ENCODE results near the gene LYG2.
"Not testable (repeated sequence)": the region's sequence is repeated elsewhere in the genome, so short reads cannot be mapped to it uniquely, and the experiment has no call there.

The LYG2 gene

DNA sequence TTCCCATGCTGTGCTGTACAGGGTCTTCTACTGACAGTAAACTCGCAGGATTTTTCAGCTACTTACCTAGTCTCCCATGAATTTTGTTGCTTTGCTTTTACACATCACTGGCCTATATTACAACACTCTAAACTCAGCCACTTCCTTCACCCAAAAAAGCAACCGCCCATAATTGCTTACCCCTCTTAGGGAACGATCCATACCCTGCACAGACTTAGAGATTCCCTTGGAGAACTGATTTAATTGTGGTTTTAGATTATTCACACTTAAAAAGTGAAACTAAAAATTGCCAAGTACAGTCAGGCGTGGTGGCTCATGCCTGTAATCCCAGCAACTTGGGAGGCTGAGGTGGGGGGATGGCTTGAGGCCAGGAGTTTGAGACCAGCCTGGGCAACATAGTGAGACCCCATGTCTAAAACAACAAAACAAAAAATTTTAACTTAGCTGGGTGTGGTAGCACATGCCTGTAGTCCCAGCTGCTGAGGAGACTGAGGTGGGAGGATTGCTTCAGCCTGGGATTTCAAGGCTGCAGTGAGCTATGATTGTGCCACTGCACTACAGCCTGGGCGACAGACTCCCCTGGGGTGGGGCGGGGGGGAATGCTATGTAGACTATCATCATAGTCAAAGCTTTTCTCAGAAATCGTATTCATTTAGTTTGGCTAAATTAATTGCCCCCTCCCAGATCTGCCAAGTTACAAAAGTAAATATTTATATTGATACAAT lies 55.2 kb downstream of the LYG2 start:
- no peak for DNase-seq

GRCh38 chr2:99198103-99198841 lies 57.2 kb downstream of the LYG2 start:
- DNase-seq, result no peak

DNA sequence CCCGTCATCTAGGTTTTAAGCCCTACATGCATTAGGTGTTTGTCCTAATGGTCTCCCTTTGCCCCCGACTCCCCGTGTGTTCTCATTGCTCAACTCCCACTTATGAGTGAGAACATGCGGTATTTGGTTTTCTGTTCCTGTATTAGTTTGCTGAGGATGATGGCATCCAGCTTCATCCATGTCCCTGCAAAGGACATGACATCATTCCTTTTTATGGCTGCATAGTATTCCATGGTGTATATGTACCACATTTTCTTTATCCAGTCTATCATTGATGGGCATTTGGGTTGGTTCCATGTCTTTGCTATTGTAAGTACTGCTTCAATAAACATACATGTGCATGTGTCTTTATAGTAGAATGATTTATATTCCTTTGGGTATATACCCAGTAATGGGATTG lies 63.1 kb downstream of the LYG2 start:
- not testable (repeated sequence) for DNase-seq
